ENCODE measurements around the gene F11.
"Not testable (repeated sequence)": the region's sequence is repeated elsewhere in the genome, so short reads cannot be mapped to it uniquely, and the experiment has no call there.

F11 gene

DNA sequence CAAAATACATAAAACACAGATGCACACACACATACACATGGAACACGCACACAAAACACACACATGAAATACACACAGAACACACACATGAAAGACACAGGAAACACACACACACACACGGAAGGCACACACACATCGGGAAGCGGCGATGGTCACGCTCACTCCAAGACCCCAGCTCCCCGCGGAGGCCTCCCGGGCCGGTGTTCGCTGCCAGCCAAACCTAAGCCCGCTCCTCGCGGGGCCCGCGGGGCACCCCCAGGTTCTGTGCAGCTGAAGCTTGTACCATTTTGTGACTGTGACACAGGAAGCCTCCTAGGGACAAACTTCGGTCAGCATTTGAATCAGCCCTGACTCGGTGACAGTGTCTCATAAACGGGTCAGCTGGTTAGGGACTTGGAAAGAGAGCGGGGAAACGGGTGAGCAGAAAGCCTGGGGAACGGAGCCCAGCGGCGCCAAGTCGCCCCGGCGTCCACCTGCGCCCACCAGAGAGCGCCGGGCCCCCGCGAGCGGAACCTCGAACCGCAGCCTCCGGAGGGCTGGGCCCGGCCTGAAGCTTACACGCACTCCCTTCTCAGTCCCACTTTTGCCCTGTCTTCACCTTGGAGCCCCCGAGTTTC lies 32.1 kb downstream of the F11 start:
- no peak for DNase-seq

DNA sequence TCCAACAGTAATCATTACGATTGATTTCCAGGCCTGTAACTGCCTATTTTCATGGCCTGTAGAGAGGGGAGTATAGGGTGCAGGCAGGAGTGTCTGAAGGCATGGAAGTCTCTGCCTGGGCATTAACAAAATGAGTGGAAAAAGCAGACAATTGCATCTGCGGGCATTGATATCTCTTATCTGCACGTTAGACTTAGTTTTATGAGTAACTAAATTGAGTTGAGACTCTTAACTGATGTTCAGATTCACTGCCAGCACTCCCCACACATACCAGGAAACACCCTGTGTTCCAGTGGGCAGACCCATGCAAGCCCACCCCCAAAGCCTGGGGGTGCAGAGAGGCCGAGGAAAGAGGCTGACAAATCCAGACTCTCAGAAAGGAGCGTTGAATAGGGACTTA lies 33.3 kb downstream of the F11 start:
- DNase-seq = no peak

DNA sequence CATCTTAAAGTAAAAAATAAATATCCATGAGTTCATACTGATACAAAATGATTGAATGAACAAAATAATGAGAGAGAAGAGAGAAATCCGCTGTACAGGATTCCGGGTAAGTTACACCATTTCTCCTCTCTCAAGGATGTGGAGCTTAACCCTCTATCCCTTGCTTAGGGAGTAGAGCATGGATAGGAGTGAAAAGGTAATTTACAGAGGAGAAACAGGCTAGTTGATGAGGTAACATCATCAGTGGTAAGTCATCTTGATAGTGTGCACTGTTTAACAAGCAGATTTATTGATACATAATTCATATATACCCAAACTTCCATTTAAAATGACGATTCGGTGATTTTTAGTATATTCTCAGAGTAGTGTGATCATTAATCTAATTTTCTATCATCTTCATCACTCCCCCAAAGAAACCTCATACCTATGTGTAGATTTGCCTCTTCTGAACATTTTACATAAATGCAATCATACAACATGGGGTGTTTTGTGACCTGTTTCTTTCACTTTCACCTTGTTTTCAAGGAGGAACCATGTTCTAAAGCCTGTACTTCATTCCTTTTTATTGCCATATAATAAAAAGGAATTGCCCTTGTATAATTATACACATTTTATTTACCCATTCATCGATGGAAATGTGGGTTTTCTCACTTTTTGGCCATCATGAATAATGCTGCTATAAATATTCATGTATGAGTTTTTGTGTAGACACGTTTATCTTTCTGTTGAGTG lies 34.8 kb downstream of the F11 start:
- DNase-seq = no peak

DNA sequence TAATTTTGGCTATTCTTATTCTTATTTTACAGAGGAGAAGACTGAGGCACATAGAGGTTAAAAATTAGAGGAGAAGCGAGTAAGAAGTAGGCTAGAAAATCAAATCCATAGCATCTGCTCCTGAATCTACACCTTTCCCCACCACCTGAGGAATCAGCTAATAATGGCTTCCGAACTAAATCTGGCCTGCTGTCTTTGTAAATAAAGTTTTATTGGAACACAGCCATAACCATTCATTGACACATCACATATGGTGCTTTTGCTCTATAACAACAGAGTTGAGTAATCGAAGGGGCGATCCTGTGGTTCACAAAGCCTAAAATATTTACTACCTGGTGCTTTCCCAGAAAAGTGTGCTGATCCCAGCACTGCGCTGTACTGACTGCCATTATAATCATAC lies 38.2 kb downstream of the F11 start:
- DNase-seq = no peak

DNA sequence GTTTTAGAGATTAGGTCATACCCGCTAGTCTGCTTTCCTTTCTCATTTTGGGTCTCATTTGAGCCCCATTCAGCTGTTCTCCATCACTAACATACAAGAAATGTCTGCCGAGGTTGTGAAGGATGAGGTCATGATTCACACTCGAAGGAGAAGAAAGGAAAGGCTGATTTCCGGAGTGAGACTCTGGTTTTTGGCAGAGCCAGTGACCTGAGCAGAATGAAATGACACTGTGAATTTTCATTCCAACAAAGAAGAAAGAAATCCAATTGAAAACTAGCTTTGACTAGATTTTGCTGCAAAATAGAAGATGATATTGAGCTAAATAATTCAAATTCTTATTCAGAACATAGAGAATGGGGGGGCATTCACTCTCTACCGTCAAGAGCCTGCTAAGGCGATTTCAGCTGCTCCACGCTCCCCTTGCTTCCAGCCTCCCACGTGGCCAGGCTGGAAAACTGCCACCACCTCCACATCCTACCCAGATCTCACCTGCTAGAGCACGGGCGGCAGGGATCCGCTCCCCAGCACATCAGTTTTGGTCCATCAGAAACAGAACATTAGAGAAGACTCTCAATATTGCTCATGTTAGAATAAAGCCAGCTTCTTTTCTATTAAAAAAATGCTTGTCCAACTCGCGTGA lies 39.0 kb downstream of the F11 start:
- peak in 1 of 51 donors; percentile 7 for DNase-seq

DNA sequence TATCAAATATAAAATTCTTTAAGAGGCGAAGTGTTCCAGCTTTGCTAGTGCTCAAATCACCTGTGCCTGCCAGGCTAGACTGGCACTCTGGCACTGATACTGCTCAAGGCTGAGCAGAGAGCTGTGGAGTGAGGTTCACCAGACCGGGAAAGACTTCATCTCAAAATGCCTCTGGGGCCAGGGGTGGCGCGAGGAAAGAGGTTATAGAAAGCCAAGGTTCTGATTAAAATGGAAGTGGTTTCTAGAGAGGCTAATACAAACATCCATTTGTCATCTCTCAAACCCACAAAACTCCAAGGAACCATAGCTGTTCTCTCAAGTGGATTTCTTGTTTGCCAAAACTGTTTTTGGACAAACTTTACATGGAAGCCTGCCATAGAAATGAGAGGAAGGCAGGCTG lies 41.5 kb downstream of the F11 start:
- no peak for DNase-seq

DNA sequence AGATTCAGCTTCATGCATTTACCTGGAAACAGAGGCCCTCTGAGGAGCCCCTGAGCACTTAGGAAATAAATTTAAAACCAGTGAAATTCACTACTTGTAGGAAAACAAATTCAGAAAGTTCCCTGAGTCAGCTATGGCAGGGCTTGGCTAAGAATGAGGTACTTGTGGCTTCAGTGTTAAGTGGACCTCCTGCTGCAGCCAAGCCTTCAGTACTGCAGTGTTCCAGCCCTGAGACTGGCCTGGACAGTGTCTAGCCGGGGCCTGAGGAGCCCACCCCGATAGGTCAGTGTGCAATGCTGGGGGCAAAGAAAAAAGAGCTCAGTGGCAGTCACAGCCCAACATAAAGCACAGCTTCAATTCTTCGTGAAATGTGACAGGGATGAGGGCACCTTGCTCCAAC lies 41.9 kb downstream of the F11 start:
- no peak for DNase-seq

DNA sequence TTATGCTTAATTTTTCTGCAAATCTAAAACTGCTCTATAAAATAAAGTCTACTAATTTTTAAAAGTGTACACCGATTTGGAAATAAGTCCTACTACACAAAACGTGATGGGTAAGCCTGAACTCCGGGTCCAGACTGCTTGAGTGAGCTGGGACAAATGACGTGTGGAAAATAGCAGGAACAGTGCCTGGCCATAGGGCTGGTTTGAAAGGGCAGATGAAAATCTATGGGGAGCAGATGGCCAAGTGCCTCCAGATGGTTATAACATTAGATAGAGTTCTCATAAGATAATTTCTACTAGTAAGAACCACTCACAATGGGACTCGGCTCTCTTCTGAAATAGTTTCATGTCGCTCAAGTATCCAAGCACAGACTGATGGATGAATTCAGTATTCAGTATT lies 52.5 kb downstream of the F11 start:
- DNase-seq = no peak

DNA sequence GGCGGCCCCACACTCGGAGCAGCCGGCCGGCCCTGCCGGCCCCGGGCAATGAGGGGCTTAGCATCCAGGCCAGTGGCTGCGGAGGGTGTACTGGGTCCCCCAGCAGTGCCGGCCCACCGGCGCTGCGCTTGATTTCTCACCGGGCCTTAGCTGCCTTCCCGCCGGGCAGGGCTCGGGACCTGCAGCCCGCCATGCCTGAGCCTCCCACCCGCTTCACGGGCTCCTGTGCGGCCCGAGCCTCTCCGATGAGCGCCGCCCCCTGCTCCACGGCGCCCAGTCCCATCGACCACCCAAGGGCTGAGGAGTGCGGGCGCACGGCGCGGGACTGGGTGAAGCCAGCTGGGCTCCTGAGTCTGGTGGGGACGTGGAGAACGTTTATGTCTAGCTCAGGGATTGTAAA lies 58.7 kb downstream of the F11 start:
- DNase-seq = not testable (repeated sequence)

DNA sequence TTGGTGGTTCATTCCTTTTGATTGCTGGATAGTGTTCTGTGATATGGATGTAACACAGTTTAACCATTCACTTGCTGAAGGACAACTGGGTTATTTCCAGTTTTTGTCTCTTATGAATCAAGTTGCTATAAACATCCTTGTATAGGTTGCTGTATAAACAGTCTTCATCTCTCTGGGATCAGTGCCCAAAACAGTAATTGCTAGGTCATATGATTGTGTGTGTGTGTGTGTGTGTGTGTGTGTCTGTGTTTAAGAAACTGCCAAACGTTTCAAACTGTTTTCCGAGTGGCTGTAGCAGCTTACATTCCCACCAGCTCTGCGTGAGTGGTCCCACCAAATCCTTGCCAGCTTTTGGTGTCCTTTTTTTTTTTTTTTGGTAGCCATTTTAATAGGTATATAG lies 60.4 kb downstream of the F11 start:
- no peak for DNase-seq

DNA sequence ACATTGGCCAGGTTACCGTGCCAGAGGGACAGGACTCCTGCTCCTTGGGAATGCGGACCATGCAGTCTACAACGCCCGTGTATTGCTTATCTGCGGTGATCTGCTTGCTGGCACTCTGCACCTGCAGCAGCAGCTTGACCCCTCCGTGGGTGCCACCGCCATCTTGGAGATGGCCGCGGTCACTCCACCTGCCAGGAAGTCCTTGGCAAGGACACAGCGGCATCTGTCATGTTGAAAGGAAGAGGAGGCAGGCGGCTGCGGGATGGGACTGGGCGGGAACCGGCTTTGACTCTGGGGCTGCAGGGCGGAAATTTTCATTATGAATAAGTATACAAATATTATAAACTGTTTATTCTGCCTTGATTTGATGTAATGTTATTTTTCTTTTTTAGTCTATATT lies 63.4 kb downstream of the F11 start:
- no peak for DNase-seq

DNA sequence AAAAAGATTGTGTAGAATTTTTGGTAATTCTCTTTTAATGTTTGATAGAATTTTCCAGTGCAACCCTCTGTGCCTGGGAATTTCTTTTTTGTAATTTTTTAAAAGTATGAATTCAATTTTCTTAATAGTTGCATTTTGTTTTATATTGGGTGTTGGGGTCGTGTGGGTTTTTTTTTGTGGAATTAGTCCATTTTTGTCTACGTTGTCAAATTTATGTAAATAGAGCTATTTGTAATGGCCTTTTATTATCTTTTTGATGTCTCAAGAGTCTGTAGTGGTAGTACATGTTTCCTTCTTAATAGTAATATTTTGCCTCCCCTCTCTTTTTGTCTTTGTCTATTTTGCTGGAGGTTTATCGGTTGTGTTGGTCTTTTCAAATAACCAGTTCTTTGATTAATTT lies 64.4 kb downstream of the F11 start:
- no peak for DNase-seq

DNA sequence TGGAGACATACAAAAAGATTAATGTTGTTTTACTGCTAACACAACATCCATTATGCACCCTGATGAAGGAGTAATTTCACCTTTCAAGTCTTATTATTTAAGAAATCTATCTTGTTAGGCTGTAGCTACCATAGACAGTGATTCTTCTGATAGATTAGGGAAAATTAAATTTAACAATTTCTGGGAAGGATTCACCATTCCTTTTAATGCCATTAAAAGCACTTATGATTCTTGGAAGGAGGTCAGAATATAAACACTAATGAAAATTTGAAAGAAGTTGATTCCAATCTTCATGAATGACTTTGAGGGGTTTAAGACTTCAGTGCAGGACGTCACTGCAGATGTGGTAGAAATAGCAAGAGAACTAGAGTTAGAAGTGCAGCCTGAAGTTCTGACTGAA lies 69.8 kb downstream of the F11 start:
- no peak for DNase-seq

Measured in hypothalamus (tissue), 51 donors.